HUES48 (cell line): ENCODE data around the gene PCDHGC4.

Source experiments
- H3K27ac ChIP-seq: one replicate; pipeline ENCODE4 v1.7.0; 2013; ENCODE audit warnings: low read depth, low read length, inconsistent platforms
- H3K27me3 ChIP-seq: 2 replicates; pipeline ENCODE4 v1.6.1; 2013; ENCODE audit warnings: mild to moderate bottlenecking, low read length; ENCODE audit not compliant: control insufficient read depth, insufficient read depth
- H3K36me3 ChIP-seq: 2 replicates; pipeline ENCODE4 v1.6.1; 2013; ENCODE audit warnings: low read length; ENCODE audit not compliant: control insufficient read depth, insufficient read depth
- H3K4me1 ChIP-seq: 2 replicates; pipeline ENCODE4 v1.6.1; 2013; ENCODE audit warnings: mild to moderate bottlenecking, low read length; ENCODE audit not compliant: control insufficient read depth, insufficient read depth
- H3K4me3 ChIP-seq: 2 replicates; pipeline ENCODE4 v1.5.1; 2013; ENCODE audit warnings: mild to moderate bottlenecking, low read depth, low read length
- H3K9ac ChIP-seq: 2 replicates; pipeline ENCODE4 v1.6.1; 2013; ENCODE audit warnings: mild to moderate bottlenecking, low read depth, low read length, moderate library complexity
- H3K9me3 ChIP-seq: 2 replicates; pipeline ENCODE4 v1.6.1; 2013; ENCODE audit warnings: low read length; ENCODE audit not compliant: control insufficient read depth, insufficient read depth

The PCDHGC4 gene

GRCh38 chr5:141534492-141535213 lies 49.8 kb downstream of the PCDHGC4 start:
- Histone ChIP-seq H3K4me1 (no peaks in the 10 kb centered on the region), H3K4me3 (no peak overlapping the region), H3K27me3 (no peaks in the 10 kb centered on the region), H3K27ac (no peak overlapping the region), H3K9ac (no peak overlapping the region), H3K36me3 (peaks cover 29% of the 10 kb centered on the region), H3K9me3 (no peaks in the 10 kb centered on the region)
